ENCODE data around the gene PDCD2.

Gene PDCD2

GRCh38 chr6:170584954-170585498, 589 bp upstream of the PDCD2 start:
- no peaks in the 10 kb centered on the region for H3K9me3 ChIP-seq (ENCODE audit: control insufficient read depth, insufficient read depth, low read depth, low read length)
- H3K4me3 ChIP-seq (ENCODE audit: low read depth, low read length): peak overlapping the region; percentile 99
- ChIA-PET CTCF (interaction anchor here (1.1 kb wide), 1 partner anchor 11 kb away, joined by 3 read pairs; no protein-coding TSS in a partner anchor), POLR2A (interaction anchor here (1.0 to 1.7 kb wide), 5 partner anchors 8 to 782 kb away, joined by 3 to 16 read pairs (median 7); partner anchors contain the start of genes PSMB1 and TBP)
- TF ChIP-seq SP2 (tag by site-specific recombination; IDR thresholded peaks at IDR 0.05) (no peak), ZNF335 (tag by site-specific recombination; conservative IDR thresholded peaks at IDR 0.05) (peak; percentile 68), ZNF629 (tag by site-specific recombination; IDR thresholded peaks at IDR 0.05) (0 out of 2 replicates have a peak, but pooled peaks have one; percentile 7), ZNF292 (tag by site-specific recombination; IDR thresholded peaks at IDR 0.05; ENCODE audit: borderline replicate concordance, low read depth) (no peak)
- H3K27ac ChIP-seq (ENCODE audit: extremely low read depth, low read depth, low read length): no peak overlapping the region; the same call in 1 of the 2 replicates
- H3K4me1 ChIP-seq (ENCODE audit: control insufficient read depth, insufficient read depth, low read length): no peaks in the 10 kb centered on the region
- peaks cover 5 to 34% of the 10 kb centered on the region in 2 experiments; a peak in 1 of 3 replicates for H3K36me3 ChIP-seq (ENCODE audit: control insufficient read depth in 2 of 2, insufficient read depth in 1 of 2, low read length in 2 of 2)

GRCh38 chr6:170583756-170584180, 669 bp downstream of the PDCD2 start:
- H3K27ac ChIP-seq (ENCODE audit: extremely low read depth, low read depth, low read length): peak overlapping the region; percentile 74
- ChIA-PET POLR2A (interaction anchor here (1.0 to 1.7 kb wide), 6 partner anchors 8 to 780 kb away, joined by 3 to 16 read pairs (median 6); partner anchors contain the start of genes PSMB1 and TBP), CTCF (interaction anchor here (0.7 to 1.3 kb wide), 5 partner anchors 8 to 15 kb away, joined by 3 to 7 read pairs (median 4); no protein-coding TSS in a partner anchor)

GRCh38 chr6:170578909-170579308, 5.5 kb downstream of the PDCD2 start:
- no peaks in the 10 kb centered on the region for H3K4me1 ChIP-seq (ENCODE audit: control insufficient read depth, insufficient read depth, low read length)
- no peaks in the 10 kb centered on the region for H3K9me3 ChIP-seq (ENCODE audit: control insufficient read depth, insufficient read depth, low read depth, low read length)
- ChIA-PET CTCF (no interaction called here), POLR2A (no interaction called here)
- no peak overlapping the region for H3K4me3 ChIP-seq (ENCODE audit: low read depth, low read length)
- peaks cover 16 to 92% of the 10 kb centered on the region in 2 experiments for H3K36me3 ChIP-seq (ENCODE audit: control insufficient read depth in 2 of 2, insufficient read depth in 1 of 2, low read length in 2 of 2)
- TF ChIP-seq ZNF843 (tag by site-specific recombination; IDR thresholded peaks at IDR 0.05): no peak
- TF ChIP-seq GLI4 (tag by site-specific recombination; IDR thresholded peaks at IDR 0.05): no peak
- no peak for TF ChIP-seq ZNF645 (tag by site-specific recombination; IDR thresholded peaks at IDR 0.05)
- TF ChIP-seq ZBTB49 (tag by site-specific recombination; IDR thresholded peaks at IDR 0.05; ENCODE audit: low read depth): no peak
- TF ChIP-seq ZNF121 (tag by site-specific recombination; IDR thresholded peaks at IDR 0.05): no peak
- no peak for TF ChIP-seq ZNF138 (tag by site-specific recombination; IDR thresholded peaks at IDR 0.05; ENCODE audit: borderline replicate concordance)
- TF ChIP-seq ZNF560 (tag by site-specific recombination; IDR thresholded peaks at IDR 0.05; ENCODE audit: borderline replicate concordance): no peak
- no peak for TF ChIP-seq ZFP41 (tag by site-specific recombination; IDR thresholded peaks at IDR 0.05; ENCODE audit: borderline replicate concordance)
- no peak for TF ChIP-seq ZNF433 (tag by site-specific recombination; IDR thresholded peaks at IDR 0.05; ENCODE audit: low read depth)
- no peak for TF ChIP-seq ZBTB7A (tag by site-specific recombination; IDR thresholded peaks at IDR 0.05; ENCODE audit: low read depth)
- TF ChIP-seq, protein P1, sequence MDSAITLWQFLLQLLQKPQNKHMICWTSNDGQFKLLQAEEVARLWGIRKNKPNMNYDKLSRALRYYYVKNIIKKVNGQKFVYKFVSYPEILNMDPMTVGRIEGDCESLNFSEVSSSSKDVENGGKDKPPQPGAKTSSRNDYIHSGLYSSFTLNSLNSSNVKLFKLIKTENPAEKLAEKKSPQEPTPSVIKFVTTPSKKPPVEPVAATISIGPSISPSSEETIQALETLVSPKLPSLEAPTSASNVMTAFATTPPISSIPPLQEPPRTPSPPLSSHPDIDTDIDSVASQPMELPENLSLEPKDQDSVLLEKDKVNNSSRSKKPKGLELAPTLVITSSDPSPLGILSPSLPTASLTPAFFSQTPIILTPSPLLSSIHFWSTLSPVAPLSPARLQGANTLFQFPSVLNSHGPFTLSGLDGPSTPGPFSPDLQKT (IDR thresholded peaks at IDR 0.05; ENCODE audit: borderline replicate concordance, low read depth, low read length): no peak
- no peak for TF ChIP-seq ZNF792 (tag by site-specific recombination; IDR thresholded peaks at IDR 0.05)
- TF ChIP-seq ZNF555 (tag by site-specific recombination; conservative IDR thresholded peaks at IDR 0.05): no peak
- no peak for TF ChIP-seq ZFP37 (tag by site-specific recombination; IDR thresholded peaks at IDR 0.05)
- TF ChIP-seq, protein P2, sequence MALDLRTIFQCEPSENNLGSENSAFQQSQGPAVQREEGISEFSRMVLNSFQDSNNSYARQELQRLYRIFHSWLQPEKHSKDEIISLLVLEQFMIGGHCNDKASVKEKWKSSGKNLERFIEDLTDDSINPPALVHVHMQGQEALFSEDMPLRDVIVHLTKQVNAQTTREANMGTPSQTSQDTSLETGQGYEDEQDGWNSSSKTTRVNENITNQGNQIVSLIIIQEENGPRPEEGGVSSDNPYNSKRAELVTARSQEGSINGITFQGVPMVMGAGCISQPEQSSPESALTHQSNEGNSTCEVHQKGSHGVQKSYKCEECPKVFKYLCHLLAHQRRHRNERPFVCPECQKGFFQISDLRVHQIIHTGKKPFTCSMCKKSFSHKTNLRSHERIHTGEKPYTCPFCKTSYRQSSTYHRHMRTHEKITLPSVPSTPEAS (tag by site-specific recombination; IDR thresholded peaks at IDR 0.05): no peak
- TF ChIP-seq HOXD13 (CRISPR knock-in tag; IDR thresholded peaks at IDR 0.05; ENCODE audit: borderline replicate concordance): no peak
- TF ChIP-seq ZNF37A (tag by site-specific recombination; IDR thresholded peaks at IDR 0.05): no peak
- TF ChIP-seq ZNF707 (tag by site-specific recombination; IDR thresholded peaks at IDR 0.05): no peak
- no peak for TF ChIP-seq GLI2 (tag by site-specific recombination; IDR thresholded peaks at IDR 0.05; ENCODE audit: borderline replicate concordance, low read depth)
- no peak overlapping the region for H3K27ac ChIP-seq (ENCODE audit: extremely low read depth, low read depth, low read length)

More at GRCh38 chr6:170583756-170584180, 669 bp downstream of the PDCD2 start:
- Histone ChIP-seq H3K36me3 (ENCODE audit: control insufficient read depth in 2 of 2, insufficient read depth in 1 of 2, low read length in 2 of 2) (peaks cover 5 to 47% of the 10 kb centered on the region in 2 experiments; a peak in 1 of 3 replicates), H3K9me3 (ENCODE audit: control insufficient read depth, insufficient read depth, low read depth, low read length) (no peaks in the 10 kb centered on the region), H3K4me3 (ENCODE audit: low read depth, low read length) (peak overlapping the region; percentile 99), H3K4me1 (ENCODE audit: control insufficient read depth, insufficient read depth, low read length) (no peaks in the 10 kb centered on the region)
- TF ChIP-seq ZNF600 (tag by site-specific recombination; IDR thresholded peaks at IDR 0.05): no peak
- TF ChIP-seq, protein P2 (tag by site-specific recombination; IDR thresholded peaks at IDR 0.05): peak; percentile 60; the same call in 1 of the 2 replicates
